Measurements from ENCODE around the gene ZBTB46. TPM values are rescaled to one million over a fixed set of nuclear protein-coding genes. Genes with fewer than 3 reads are reported as not detected.
"Not testable (repeated sequence)": the region's sequence is repeated elsewhere in the genome, so short reads cannot be mapped to it uniquely, and the experiment has no call there.

ZBTB46 gene, protein sequence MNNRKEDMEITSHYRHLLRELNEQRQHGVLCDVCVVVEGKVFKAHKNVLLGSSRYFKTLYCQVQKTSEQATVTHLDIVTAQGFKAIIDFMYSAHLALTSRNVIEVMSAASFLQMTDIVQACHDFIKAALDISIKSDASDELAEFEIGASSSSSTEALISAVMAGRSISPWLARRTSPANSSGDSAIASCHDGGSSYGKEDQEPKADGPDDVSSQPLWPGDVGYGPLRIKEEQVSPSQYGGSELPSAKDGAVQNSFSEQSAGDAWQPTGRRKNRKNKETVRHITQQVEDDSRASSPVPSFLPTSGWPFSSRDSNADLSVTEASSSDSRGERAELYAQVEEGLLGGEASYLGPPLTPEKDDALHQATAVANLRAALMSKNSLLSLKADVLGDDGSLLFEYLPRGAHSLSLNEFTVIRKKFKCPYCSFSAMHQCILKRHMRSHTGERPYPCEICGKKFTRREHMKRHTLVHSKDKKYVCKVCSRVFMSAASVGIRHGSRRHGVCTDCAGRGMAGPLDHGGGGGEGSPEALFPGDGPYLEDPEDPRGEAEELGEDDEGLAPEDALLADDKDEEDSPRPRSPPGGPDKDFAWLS
- 10 to 100 TPM in 10 of 12 donors, 1 to 10 TPM in 1, not detected in 1; 9.7 to 23.8 (median 15.9) TPM for polyA plus RNA-seq (ENCODE audit: insufficient read length in 12 of 12)
- long read RNA-seq, donor 1, partial matches to known transcripts: 0 of 1 reads
- long read RNA-seq, donor 1, other reads (novel, unspliced or antisense): 0 of 1 reads
- long read RNA-seq, donor 2, full-length matches to known transcripts: 2 of 2 reads
- long read RNA-seq, donor 2, partial matches to known transcripts: 0 of 2 reads
- long read RNA-seq, donor 2, other reads (novel, unspliced or antisense): 0 of 2 reads
- long read RNA-seq, donor 3, full-length matches to known transcripts: 3 of 3 reads
- long read RNA-seq, donor 3, partial matches to known transcripts: 0 of 3 reads
- long read RNA-seq, donor 3, other reads (novel, unspliced or antisense): 0 of 3 reads
- long read RNA-seq, donor 4, full-length matches to known transcripts: 1 of 1 reads
- long read RNA-seq, donor 4, partial matches to known transcripts: 0 of 1 reads
- long read RNA-seq, donor 4, other reads (novel, unspliced or antisense): 0 of 1 reads
- long read RNA-seq, donor 5, full-length matches to known transcripts: 10 of 10 reads
- long read RNA-seq, donor 5, partial matches to known transcripts: 0 of 10 reads
- long read RNA-seq, donor 5, other reads (novel, unspliced or antisense): 0 of 10 reads
- long read RNA-seq, donor 6, full-length matches to known transcripts: 1 of 1 reads
- long read RNA-seq, donor 6, partial matches to known transcripts: 0 of 1 reads
- long read RNA-seq, donor 6, other reads (novel, unspliced or antisense): 0 of 1 reads
- long read RNA-seq, donor 7, full-length matches to known transcripts: 2 of 2 reads
- long read RNA-seq, donor 7, partial matches to known transcripts: 0 of 2 reads
- long read RNA-seq, donor 7, other reads (novel, unspliced or antisense): 0 of 2 reads
- long read RNA-seq, donor 8: 0 reads
- long read RNA-seq, donor 9: 0 reads
- long read RNA-seq, donor 10, full-length matches to known transcripts: 1 of 1 reads
- long read RNA-seq, donor 10, partial matches to known transcripts: 0 of 1 reads
- long read RNA-seq, donor 10, other reads (novel, unspliced or antisense): 0 of 1 reads
- long read RNA-seq, donor 11, full-length matches to known transcripts: 2 of 2 reads
- long read RNA-seq, donor 11, partial matches to known transcripts: 0 of 2 reads
- long read RNA-seq, donor 11, other reads (novel, unspliced or antisense): 0 of 2 reads

DNA sequence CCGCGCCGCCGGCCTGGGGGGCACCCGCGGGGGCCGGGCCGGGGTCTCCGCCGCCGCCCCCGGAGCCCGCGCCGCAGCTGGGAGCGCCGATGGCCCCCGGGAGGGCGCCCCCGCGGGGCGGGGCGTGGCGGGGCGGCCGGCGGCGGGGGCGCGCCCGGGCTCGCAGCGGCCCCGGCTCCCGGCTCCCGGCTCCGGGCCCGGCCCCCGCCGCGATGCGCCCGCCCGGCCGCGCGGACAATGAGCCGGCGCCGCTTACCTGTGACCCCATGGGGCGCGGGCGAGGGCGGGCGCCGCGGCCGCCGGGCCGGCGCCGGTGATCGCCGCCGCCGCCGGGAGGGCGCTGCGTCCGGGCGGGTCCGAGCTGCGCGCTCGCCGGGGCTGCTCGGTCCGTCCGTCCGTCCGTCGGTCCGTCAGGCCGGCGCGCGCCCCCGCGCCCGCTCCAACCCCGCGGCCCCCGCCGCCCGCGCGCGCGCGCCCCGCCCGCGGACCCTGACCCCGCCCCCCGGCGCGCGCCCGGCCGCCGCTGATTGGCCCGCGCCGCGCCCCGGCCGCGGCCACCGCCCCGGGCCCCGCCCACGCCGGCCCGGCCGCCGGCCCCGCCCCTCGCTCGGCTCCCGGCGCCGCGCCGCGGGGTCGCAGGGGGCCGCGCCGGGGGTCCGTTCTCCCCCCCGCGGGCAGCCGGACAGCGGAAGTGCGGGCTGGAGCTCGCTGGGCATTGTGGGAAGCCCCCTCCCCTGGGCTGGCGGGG, at the start of gene ZBTB46:
ZBTB46 (minus strand) TSS at position 424 of the 748 bp plus-strand sequence. CDS start 40,507 bp downstream, outside the sequence.
- DNase-seq: no peak

DNA sequence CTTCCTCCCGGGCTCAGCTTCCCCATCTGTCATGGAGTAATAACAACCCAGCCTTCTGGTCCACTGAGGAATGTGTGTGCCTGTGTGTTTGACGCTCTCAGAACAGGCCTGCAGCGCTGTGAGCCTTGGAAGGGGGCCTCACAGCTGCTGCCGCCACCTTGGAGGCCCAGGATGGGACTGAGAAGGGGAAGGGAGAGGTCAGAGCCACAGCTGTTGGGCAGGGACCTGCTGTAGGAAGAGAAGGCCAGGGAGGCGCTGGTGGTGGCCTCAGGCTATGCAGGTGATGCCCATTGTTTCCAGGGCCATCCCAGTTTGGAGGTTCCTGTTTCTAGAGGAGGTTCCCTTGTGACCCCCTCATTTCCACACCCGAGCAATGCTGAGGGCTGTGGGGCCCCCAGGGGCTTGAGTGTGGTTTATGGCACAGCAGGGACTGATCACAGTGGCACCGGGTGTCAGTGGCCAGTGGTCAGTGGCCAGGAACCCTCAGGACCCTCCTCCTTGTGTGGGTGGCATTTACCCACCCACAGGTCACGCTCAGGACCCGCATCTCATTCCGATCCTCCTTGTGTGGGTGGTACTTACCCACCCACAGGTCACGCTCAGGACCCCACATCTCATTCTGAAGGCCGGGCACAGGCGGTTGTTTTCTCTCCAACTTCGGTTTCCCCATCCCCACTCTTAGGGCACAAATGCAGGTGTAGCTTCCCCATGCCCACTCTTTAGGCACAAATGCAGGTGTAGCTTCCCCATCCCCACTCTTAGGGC, 48.0 kb upstream of the ZBTB46 start:
- DNase-seq: no peak

DNA sequence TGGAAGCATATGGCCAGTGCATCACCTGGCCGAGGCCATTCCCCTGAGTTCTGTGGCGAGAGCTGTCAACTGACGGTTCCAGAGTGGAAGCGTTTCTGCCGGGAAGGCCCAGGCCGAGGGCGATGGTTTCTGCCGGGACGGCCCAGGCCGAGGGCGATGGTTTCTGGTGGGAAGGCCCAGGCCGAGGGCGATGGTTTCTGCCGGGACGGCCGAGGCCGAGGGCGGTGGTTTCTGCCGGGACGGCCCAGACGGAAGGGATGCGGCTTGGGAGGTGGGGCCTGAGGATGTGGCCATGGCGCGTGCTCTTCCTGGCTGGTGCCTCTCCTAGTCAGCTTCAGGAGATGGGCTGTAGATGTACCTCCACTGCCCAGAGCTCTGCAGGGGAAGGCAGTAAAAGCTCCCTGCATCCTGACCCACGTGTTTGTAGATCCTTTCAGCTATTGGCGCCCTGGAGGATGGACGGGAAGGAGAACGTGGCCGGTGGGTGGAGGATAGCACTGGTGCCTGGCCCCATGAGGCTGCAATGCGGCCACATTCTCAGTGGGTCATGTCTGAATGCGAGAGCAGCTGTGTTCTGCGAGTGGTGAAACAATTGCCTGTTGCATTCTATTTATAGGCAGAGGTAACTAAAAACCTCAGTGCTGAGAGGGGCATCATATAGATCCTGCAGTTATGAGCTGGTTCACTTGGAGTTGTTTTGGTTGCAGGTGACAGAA, 46.8 kb upstream of the ZBTB46 start:
- no peak for DNase-seq

DNA sequence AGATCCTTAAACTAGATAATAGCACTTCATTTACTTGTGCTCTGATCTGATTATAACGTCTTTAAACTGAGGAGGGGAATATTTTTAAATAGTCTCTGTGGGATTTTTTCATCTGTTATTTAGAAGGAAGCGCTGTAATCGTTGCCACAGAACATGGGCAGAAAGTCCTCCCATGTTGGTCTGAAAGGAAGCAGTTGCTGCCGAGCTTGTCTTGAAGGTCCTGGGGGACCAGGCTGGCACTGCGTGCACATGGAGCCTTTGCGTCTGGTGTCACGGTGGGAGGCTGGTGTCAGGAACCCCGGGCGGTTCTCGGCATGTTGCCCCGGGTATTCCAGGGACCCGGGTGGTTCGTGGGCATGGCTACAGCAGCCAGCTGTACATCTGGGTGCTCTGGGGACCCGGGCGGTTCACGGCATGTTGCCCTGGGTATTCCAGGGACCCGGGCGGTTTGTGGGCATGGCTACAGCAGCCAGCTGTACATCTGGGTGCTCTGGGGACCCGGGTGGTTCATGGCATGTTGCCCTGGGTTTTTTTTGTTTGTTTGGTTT, 45.5 kb upstream of the ZBTB46 start:
- no peak for DNase-seq

DNA sequence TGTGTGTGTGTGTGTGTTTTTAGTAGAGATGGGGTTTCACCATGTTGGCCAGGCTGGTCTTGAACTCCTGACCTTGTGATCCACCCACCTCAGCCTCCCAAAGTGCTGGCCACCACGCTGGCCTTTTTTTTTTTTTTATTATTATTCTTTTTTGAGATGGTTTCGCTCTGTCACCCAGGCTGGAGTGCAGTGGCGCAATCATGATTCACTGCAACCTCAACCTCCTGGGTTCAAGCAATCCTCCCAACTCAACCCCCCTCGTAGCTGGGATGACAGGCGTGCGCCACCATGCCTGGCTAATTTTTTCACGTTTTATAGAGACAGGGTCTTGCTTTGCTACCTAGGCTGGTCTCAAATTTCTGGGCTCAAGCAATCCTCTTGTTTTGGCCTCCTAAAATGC, 43.2 kb upstream of the ZBTB46 start:
- not testable (repeated sequence) for DNase-seq

DNA sequence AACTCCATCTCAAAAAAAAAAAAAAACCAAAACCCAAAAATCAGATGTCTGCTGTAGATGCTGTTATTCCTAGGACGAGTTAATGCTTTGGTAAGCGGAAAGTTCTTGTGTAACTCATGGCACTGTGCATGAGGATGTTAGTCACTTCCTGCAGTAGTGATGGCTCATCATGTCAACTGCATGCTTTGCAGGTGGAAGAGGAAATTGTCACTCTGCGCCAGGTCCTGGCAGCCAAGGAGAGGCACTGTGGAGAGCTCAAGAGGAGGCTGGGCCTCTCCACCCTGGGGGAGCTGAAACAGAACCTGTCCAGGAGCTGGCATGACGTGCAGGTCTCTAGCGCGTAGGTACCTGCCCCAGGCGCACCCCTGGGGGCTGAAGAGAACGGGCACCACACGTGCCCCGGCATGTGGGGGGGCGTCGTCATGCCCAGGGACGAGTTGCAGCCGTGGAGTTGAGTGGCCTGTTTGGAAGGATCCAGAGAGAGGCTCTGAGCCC, 42.5 kb upstream of the ZBTB46 start:
- DNase-seq: no peak

DNA sequence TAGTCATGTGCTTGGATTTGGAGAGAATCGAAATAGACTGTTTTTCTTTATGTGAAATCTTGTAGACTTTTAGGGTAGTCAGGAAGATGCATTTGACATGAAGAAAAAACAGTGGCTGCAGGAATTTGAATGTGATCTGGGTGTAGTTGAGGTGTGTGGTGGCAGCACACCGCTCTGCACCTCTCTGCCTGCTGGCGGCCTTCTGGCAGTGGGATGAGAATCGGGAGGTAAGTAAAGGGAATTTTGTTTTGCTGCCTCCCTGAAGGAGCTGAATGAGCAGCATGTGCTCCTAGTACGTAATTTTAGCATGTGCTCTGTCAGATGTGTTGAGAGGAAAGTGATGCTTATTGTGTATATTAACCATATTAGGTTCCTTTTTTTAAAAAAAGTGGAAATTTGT, 37.2 kb upstream of the ZBTB46 start:
- DNase-seq: no peak

DNA sequence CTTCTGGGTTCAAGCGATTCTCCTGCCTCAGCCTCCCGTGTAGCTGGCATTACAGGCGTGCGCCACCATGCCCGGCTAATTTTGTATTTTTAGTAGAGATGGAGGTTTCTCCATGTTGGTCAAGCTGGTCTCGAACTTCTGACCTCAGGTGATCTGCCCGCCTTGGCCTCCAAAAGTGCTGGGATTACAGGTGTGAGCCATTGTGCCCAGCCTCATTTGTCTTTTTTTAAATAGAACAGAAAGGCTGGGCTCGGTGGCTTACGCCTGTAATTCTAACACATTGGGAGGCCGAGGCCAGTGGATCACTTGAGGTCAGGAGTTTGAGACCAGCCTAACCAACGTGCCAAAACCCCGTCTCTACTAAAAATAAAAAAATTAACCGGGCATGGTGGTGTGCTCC, 36.0 kb upstream of the ZBTB46 start:
- not testable (repeated sequence) for DNase-seq

DNA sequence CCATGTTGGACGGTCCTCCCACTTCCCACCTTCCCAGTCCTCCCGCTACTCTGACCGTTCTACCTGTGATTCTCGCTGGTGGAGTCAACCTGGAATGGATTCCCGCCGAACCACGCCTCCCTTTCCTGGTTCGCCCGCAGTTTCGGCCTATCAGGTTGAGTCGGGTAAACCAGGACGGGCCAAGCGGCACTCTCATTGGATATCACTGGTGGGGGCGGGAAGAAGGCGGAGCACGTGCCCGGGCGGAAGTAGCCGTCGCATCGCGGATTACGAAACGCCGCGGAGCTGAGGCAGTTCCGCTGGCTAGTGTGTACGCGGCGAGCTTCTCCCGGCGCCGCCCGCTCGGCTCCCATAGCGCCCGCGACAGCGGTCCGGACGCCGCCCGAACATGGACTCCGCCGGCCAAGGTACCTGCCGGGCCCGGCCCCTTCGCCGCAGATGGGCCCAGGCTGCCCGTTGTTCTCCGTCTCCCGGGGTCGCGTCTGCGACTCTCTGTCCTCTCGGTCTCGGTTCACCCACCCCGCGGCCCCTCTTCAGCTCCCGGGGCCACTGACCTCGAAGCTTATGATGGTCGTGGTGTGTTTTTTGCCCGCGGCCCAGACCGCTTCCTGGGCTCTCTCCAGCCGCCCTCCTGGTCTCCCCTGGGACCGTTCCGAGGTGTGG, 34.0 kb upstream of the ZBTB46 start, which contains the start of gene TPD52L2:
TPD52L2 (plus strand) TSS at position 293 of the 663 bp plus-strand sequence; CDS start at position 389, 96 bp downstream.
- peak; percentile 98 for DNase-seq

DNA sequence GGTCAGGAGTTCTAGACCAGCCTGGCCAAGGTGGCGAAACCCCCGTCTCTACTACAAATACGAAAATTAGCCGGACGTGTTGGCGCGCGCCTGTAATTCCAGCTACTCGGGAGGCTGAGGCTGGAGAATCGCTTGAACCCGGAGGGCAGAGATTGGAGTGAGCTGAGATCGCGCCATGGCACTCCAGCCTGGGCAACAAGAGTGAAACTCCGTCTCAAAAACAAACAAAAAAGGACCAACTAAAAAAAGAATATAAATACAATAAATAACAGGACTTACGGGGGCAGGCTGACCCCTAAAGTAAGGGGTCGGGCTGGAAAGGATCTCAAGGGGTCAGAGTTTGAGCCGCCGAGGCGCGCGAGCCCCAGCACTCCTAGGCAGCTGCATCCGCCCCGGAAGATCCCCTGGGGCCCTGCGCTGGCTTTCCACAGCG, 33.5 kb upstream of the ZBTB46 start:
- DNase-seq: no peak

DNA sequence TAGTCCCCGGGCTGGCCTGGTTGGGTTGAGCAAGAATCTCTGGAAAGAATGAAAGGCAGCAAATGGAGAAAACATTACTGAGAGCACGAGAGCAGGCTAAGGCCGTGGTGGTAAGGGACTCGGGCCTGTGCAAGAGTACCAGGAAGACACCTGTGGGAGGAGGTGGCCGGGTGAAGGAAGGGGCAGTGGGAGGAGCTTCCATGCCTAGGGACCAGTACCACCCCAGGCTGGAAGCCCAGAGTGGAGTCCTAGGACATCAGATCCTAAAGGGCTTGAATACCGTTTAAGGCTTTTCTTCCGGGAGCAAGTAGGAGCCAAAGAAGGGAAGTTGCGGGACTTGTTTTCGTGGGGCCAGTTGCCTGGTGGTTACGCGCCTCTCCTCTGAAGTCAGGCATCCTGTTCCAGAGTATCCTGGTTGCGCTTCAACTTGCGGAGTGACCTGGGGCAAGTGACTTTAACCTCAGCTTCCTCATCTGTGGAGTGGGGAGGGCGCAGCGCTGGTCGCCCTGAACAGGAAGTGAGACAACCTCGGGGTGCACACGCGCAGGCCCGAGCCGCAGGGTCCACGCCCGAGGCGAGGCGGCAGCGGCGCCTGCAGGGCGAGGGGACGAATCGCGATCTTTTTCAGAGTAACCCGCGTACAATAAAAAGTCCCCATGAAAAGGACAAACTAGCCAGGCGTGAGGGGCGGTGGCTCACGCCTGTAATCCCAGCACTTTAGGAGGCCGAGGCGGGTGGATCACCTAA, 32.9 kb upstream of the ZBTB46 start:
- DNase-seq: peak; percentile 84

DNA sequence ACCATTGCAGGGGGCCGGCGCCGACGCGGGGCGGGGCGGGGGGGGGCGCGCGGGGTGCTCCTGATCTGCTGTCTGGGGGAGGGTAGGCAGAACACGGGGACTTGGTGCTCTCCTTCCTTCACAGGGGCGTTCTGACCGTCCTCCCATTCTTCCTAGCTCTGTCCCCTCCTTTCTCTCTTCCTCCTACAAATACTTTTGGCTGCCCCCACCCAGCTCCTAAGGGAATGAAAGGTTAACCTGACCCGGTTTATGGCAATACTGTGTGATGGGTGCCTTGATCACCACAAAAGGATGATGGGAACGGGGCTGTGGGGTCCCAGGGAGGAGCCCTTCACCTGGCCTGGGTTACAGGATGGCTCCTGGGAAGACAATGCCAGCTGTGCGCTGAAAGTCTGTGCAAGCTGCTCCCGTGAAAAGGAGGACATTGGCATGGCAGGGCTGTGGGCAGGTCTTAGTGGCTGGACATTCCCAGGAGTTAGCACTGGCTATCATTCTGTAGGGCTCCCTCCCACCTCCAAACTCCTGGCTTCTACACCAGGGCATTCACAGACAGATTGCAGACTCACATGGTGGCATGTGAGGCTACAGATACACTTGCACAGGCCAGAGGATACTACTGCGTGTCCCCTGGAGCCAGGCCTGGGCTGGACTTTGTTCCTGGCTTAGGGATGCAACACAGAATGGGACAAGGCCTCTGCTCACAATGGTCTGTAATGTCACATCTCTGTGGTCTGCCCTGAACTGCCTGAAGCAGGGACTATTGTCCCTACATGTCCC, 32.1 kb upstream of the ZBTB46 start:
- no peak for DNase-seq

DNA sequence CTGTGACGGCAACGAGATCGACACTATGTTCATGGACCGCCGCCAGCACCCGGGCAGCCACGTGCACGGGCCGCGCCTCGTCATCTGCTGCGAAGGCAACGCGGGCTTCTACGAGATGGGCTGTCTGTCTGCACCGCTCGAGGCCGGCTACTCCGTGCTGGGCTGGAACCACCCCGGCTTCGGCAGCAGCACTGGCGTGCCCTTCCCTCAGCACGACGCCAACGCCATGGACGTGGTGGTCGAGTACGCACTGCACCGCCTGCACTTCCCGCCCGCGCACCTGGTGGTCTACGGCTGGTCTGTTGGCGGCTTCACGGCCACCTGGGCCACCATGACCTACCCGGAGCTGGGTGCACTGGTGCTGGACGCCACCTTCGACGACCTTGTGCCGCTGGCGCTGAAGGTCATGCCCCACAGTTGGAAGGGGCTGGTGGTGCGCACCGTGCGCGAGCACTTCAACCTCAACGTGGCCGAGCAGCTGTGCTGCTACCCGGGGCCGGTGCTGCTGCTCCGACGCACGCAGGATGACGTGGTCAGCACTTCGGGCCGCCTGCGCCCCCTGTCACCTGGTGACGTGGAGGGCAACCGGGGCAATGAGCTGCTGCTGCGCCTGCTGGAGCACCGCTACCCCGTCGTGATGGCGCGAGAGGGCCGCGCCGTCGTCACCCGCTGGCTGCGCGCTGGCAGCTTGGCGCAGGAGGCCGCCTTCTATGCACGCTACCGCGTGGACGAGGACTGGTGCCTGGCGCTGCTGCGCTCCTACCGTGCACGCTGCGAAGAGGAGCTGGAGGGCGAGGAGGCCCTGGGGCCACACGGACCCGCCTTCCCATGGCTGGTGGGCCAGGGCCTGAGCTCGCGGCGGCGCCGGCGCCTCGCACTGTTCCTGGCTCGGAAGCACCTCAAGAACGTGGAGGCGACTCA, 31.2 kb upstream of the ZBTB46 start:
- DNase-seq: no peak

DNA sequence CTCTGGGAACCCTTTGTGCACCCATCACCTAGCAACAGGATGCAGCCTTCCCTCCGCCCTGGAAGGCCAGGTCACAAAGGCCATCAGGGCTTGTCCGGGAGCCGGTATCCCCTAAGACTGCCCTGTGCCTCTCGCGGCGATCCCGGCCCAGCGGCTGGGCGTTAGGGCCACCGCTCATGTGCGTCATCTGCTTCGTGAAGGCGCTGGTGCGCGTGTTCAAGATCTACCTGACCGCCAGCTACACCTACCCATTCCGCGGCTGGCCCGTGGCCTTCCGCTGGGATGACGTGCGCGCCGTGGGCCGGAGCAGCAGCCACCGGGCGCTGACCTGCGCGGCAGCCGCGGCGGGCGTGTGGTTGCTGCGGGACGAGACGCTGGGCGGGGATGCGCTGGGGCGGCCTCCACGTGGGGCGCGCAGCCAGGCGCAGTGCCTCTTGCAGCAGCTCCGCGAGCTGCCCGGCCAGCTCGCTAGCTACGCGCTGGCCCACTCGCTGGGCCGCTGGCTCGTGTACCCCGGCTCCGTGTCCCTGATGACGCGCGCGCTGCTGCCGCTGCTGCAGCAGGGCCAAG, 30.4 kb upstream of the ZBTB46 start, which contains the start of gene ABHD16B:
ABHD16B (plus strand) TSS at position 134 of the 570 bp plus-strand sequence; CDS start at position 177, 43 bp downstream.
- no peak for DNase-seq
